ENCODE data around the gene DAZL. TPM values are rescaled to one million over a fixed set of nuclear protein-coding genes. Genes with fewer than 3 reads are reported as not detected.

DAZL gene
- total and polyA plus RNA-seq, 9 of the 15 experiments (the other 6 are each of a cell fraction or from before 2014, with no cell fraction given) = not detected

DNA sequence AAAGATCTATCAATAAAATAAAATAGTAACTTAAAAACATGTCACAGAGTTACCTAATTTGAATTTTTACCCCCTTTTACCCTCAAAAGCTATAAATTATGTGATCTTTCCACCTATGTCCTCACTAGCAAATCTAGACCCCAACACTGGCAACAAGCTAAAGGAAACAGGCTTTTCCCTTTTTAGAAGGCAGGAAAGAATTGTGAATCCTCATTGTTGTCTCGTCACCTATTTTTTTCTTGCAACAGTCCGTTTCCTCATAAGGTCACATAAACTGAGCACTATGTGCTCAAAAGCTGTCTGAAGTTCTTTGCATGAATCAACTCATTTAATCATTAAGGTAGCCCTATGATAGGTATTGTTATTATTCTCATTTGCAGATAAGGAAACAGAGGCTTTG, 34.6 kb upstream of the DAZL start:
- 2% methylated on average over 2 of the region's 2 CpGs for WGBS (ENCODE audit: insufficient coverage, low coverage, missing lambda C conversion rate)
- intact Hi-C loops (cut with micrococcal nuclease) = no loop called here
- Histone ChIP-seq H2AFZ (ENCODE audit: low read depth, low read length) (no peak overlapping the region), H3K9me3 (replicated peaks; ENCODE audit: control insufficient read depth, insufficient read depth, low read depth, low read length) (no peaks in the 10 kb centered on the region), H4K20me1 (replicated peaks; ENCODE audit: control insufficient read depth, insufficient read depth, low read length) (no peaks in the 10 kb centered on the region), H3K4me3 (no peak overlapping the region), H3K27ac (ENCODE audit: extremely low read depth, low read depth, low read length) (no peak overlapping the region), H3K36me3 (ENCODE audit: control insufficient read depth, insufficient read depth, low read length) (no peaks in the 10 kb centered on the region), H3K79me2 (ENCODE audit: control insufficient read depth, insufficient read depth, low read length) (no peaks in the 10 kb centered on the region), H3K9ac (ENCODE audit: insufficient read depth in 1 of 2, low read depth in 2 of 2, low read length in 2 of 2) (no peak overlapping the region), H3K4me1 (replicated peaks in 1 of 2; ENCODE audit: control insufficient read depth in 2 of 2, insufficient read depth in 2 of 2, low read length in 2 of 2) (no peaks in the 10 kb centered on the region), H3K4me2 (ENCODE audit: insufficient read depth, low read length) (no peak overlapping the region), H3K27me3 (ENCODE audit: control insufficient read depth in 2 of 2, insufficient read depth in 2 of 2, low read length in 2 of 2) (no peaks in the 10 kb centered on the region; a peak in 1 of 5 replicates), H3K9me1 (ENCODE audit: control insufficient read depth, insufficient read depth, low read length) (no peaks in the 10 kb centered on the region)
- no peak for TF ChIP-seq ZNF707 (CRISPR knock-in tag; conservative IDR thresholded peaks at IDR 0.05)
- TF ChIP-seq, protein P1, sequence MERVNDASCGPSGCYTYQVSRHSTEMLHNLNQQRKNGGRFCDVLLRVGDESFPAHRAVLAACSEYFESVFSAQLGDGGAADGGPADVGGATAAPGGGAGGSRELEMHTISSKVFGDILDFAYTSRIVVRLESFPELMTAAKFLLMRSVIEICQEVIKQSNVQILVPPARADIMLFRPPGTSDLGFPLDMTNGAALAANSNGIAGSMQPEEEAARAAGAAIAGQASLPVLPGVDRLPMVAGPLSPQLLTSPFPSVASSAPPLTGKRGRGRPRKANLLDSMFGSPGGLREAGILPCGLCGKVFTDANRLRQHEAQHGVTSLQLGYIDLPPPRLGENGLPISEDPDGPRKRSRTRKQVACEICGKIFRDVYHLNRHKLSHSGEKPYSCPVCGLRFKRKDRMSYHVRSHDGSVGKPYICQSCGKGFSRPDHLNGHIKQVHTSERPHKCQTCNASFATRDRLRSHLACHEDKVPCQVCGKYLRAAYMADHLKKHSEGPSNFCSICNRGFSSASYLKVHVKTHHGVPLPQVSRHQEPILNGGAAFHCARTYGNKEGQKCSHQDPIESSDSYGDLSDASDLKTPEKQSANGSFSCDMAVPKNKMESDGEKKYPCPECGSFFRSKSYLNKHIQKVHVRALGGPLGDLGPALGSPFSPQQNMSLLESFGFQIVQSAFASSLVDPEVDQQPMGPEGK (CRISPR knock-in tag; IDR thresholded peaks at IDR 0.05; ENCODE audit: borderline replicate concordance) = no peak
- FAIRE-seq (no peak), ATAC-seq (no peak), DNase-seq (ENCODE audit: extremely low read depth in 1 of 4, low spot score in 3 of 4) (no peak)
- BruUV-seq (replicated peaks) = no TSS peak
- POLR2A ChIA-PET = no interaction called here
- in situ Hi-C loops (cut with MboI) = no loop called here
- CTCF ChIA-PET (ENCODE audit: low intra/inter-chr PET ratio) = no interaction called here

DNA sequence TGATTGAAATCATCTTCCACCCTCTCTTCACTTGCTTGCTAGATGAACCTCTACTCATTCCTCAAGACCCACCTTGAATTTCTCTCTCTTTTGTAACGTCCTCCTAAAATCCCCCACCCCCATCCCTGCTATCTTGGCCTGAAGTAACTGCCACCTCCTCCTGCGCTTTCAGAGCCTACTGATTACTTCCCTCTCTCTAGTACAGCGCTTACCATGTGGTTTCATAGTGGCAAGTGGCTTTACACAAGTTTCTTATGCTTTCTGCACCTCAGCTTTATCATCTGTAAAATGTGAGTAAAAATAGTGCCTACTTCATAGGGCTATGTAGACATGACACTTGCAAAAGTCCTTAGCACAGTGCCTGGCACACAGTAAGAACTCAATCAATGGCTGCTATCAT, 28.7 kb upstream of the DAZL start:
- Histone ChIP-seq H2AFZ (ENCODE audit: low read depth, low read length) (no peak overlapping the region), H3K9me1 (ENCODE audit: control insufficient read depth, insufficient read depth, low read length) (no peaks in the 10 kb centered on the region)
- no peak for TF ChIP-seq SMAD1 (IDR thresholded peaks at IDR 0.05; ENCODE audit: low read depth, low read length, partially characterized antibody)
- no peak for TF ChIP-seq ZNF589 (CRISPR knock-in tag; IDR thresholded peaks at IDR 0.05; ENCODE audit: low read depth)
- no peak for TF ChIP-seq MCM5 (IDR thresholded peaks at IDR 0.05; ENCODE audit: low read depth)
- TF ChIP-seq SAFB (IDR thresholded peaks at IDR 0.05; ENCODE audit: borderline replicate concordance, low read depth, low read length) = no peak
- TF ChIP-seq, protein P2, sequence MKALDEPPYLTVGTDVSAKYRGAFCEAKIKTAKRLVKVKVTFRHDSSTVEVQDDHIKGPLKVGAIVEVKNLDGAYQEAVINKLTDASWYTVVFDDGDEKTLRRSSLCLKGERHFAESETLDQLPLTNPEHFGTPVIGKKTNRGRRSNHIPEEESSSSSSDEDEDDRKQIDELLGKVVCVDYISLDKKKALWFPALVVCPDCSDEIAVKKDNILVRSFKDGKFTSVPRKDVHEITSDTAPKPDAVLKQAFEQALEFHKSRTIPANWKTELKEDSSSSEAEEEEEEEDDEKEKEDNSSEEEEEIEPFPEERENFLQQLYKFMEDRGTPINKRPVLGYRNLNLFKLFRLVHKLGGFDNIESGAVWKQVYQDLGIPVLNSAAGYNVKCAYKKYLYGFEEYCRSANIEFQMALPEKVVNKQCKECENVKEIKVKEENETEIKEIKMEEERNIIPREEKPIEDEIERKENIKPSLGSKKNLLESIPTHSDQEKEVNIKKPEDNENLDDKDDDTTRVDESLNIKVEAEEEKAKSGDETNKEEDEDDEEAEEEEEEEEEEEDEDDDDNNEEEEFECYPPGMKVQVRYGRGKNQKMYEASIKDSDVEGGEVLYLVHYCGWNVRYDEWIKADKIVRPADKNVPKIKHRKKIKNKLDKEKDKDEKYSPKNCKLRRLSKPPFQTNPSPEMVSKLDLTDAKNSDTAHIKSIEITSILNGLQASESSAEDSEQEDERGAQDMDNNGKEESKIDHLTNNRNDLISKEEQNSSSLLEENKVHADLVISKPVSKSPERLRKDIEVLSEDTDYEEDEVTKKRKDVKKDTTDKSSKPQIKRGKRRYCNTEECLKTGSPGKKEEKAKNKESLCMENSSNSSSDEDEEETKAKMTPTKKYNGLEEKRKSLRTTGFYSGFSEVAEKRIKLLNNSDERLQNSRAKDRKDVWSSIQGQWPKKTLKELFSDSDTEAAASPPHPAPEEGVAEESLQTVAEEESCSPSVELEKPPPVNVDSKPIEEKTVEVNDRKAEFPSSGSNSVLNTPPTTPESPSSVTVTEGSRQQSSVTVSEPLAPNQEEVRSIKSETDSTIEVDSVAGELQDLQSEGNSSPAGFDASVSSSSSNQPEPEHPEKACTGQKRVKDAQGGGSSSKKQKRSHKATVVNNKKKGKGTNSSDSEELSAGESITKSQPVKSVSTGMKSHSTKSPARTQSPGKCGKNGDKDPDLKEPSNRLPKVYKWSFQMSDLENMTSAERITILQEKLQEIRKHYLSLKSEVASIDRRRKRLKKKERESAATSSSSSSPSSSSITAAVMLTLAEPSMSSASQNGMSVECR (CRISPR knock-in tag; IDR thresholded peaks at IDR 0.05) = no peak
- no peak for TF ChIP-seq MXI1 (IDR thresholded peaks at IDR 0.05; ENCODE audit: low read depth, low read length)
- no peak for TF ChIP-seq CTBP1 (IDR thresholded peaks at IDR 0.05; ENCODE audit: borderline replicate concordance)
- TF ChIP-seq CCNT2 (IDR thresholded peaks at IDR 0.05; ENCODE audit: borderline replicate concordance, extremely low read depth, insufficient read length, low read depth, low read length) = no peak
- no peak for TF ChIP-seq NCOA4 (IDR thresholded peaks at IDR 0.05; ENCODE audit: partially characterized antibody)

More for the DNA sequence above, 28.7 kb upstream of the DAZL start:
- FAIRE-seq (no peak), ATAC-seq (no peak), DNase-seq (ENCODE audit: extremely low read depth in 1 of 4, low spot score in 3 of 4) (no peak)
- Histone ChIP-seq H3K27me3 (ENCODE audit: control insufficient read depth in 2 of 2, insufficient read depth in 2 of 2, low read length in 2 of 2) (no peaks in the 10 kb centered on the region), H3K36me3 (ENCODE audit: control insufficient read depth, insufficient read depth, low read length) (no peaks in the 10 kb centered on the region), H3K4me3 (no peak overlapping the region), H3K79me2 (ENCODE audit: control insufficient read depth, insufficient read depth, low read length) (no peaks in the 10 kb centered on the region), H4K20me1 (replicated peaks; ENCODE audit: control insufficient read depth, insufficient read depth, low read length) (no peaks in the 10 kb centered on the region), H3K9me3 (replicated peaks; ENCODE audit: control insufficient read depth, insufficient read depth, low read depth, low read length) (no peaks in the 10 kb centered on the region), H3K27ac (ENCODE audit: extremely low read depth, low read depth, low read length) (no peak overlapping the region), H3K9ac (ENCODE audit: insufficient read depth in 1 of 2, low read depth in 2 of 2, low read length in 2 of 2) (no peak overlapping the region), H3K4me2 (ENCODE audit: insufficient read depth, low read length) (no peak overlapping the region), H3K4me1 (replicated peaks in 1 of 2; ENCODE audit: control insufficient read depth in 2 of 2, insufficient read depth in 2 of 2, low read length in 2 of 2) (no peaks in the 10 kb centered on the region)
- BruUV-seq (replicated peaks) = no TSS peak
- POLR2A ChIA-PET = no interaction called here
- in situ Hi-C loops (cut with MboI) (no loop called here), intact Hi-C loops (cut with micrococcal nuclease) (no loop called here)
- CTCF ChIA-PET (ENCODE audit: low intra/inter-chr PET ratio) = no interaction called here
- 3% methylated on average over 3 of the region's 3 CpGs for WGBS (ENCODE audit: insufficient coverage, low coverage, missing lambda C conversion rate)
